Astrocyte (in vitro differentiated cells and primary cell): Measurements from ENCODE around the gene CKLF. TPM values are rescaled to one million over a fixed set of nuclear protein-coding genes. Genes with fewer than 3 reads are reported as not detected.

Experiments used
- DNase-seq: peaks from one replicate; pipeline ENCODE4 v3.0.0-alpha.2; 2010; ENCODE audit warnings: low read depth
- FAIRE-seq: peaks from 2 replicates; lab custom pipeline; 2011; peaks lifted over from hg19 to GRCh38; lab: Jason Lieb, UNC
- H2AFZ ChIP-seq: 2 replicates; pipeline ENCODE4 v1.6.0; 2012; ENCODE audit warnings: low read depth, low read length, inconsistent platforms
- H3K27ac ChIP-seq: 2 replicates; pipeline ENCODE4 v1.5.1; 2011; ENCODE audit warnings: low read depth, low read length, inconsistent platforms
- H3K27me3 ChIP-seq: 2 replicates; pipeline ENCODE4 v1.6.0; 2011; ENCODE audit warnings: low read length, inconsistent platforms; ENCODE audit not compliant: insufficient read depth
- H3K36me3 ChIP-seq: 2 replicates; pipeline ENCODE4 v1.5.1; 2011; ENCODE audit warnings: low read length, inconsistent platforms; ENCODE audit not compliant: insufficient read depth
- H3K4me1 ChIP-seq: 2 replicates; pipeline ENCODE4 v1.5.1; 2011; ENCODE audit warnings: low read length, inconsistent platforms; ENCODE audit not compliant: insufficient read depth
- H3K4me2 ChIP-seq: 2 replicates; pipeline ENCODE4 v1.6.0; 2012; ENCODE audit warnings: low read length, inconsistent platforms
- H3K4me3 ChIP-seq: 2 replicates; pipeline ENCODE4 v1.5.1; 2011; ENCODE audit warnings: low read depth, mild to moderate bottlenecking, low read length, inconsistent platforms; ENCODE audit not compliant: insufficient read depth
- H3K79me2 ChIP-seq: 2 replicates; pipeline ENCODE4 v1.6.0; 2012; ENCODE audit warnings: mild to moderate bottlenecking, low read length, inconsistent platforms; ENCODE audit not compliant: insufficient read depth
- H3K9ac ChIP-seq: 2 replicates; pipeline ENCODE4 v1.6.0; 2012; ENCODE audit warnings: mild to moderate bottlenecking, low read length, inconsistent platforms
- H3K9me3 ChIP-seq: 2 replicates; pipeline ENCODE4 v1.5.1; 2012; ENCODE audit warnings: low read depth, mild to moderate bottlenecking, low read length, inconsistent platforms; ENCODE audit not compliant: insufficient read depth
- H4K20me1 ChIP-seq: 2 replicates; pipeline ENCODE4 v1.6.0; 2012; ENCODE audit warnings: low read length, inconsistent platforms; ENCODE audit not compliant: insufficient read depth
- H3K27ac Mint-ChIP-seq: one replicate; pipeline ENCODE4 v1.8.0; 2021; ENCODE audit warnings: mild to moderate bottlenecking, mixed read lengths; ENCODE audit not compliant: unreplicated experiment
- H3K27me3 Mint-ChIP-seq: one replicate; pipeline ENCODE4 v1.8.0; 2021; ENCODE audit warnings: low read depth, mixed read lengths; ENCODE audit not compliant: unreplicated experiment
- H3K36me3 Mint-ChIP-seq: one replicate; pipeline ENCODE4 v1.8.0; 2021; ENCODE audit warnings: low read depth, mixed read lengths; ENCODE audit not compliant: unreplicated experiment
- H3K4me1 Mint-ChIP-seq: one replicate; pipeline ENCODE4 v1.8.0; 2021; ENCODE audit warnings: low read depth, mixed read lengths; ENCODE audit not compliant: unreplicated experiment
- H3K4me3 Mint-ChIP-seq: one replicate; pipeline ENCODE4 v1.8.0; 2021; ENCODE audit warnings: mild to moderate bottlenecking, moderate library complexity, mixed read lengths; ENCODE audit not compliant: unreplicated experiment
- H3K9me3 Mint-ChIP-seq: one replicate; pipeline ENCODE4 v1.8.0; 2021; ENCODE audit warnings: mild to moderate bottlenecking, mixed read lengths; ENCODE audit not compliant: unreplicated experiment
- EZH2 ChIP-seq: IDR thresholded peaks from 2 replicates; pipeline ENCODE4 v1.6.1; 2012; ENCODE audit warnings: mild to moderate bottlenecking, low read length, inconsistent platforms; ENCODE audit not compliant: insufficient read depth
- total RNA-seq: library from RNA; stranded (reverse); gene quantifications from 2 replicates; pipeline ENCODE4 v1.2.1, GENCODE V29; 2021
- TF ChIP-seq, protein P1 (sequence below): IDR thresholded peaks from 2 replicates; pipeline ENCODE4 v1.5.1; 2011; ENCODE audit warnings: low read depth, mild to moderate bottlenecking, inconsistent platforms, low read length, moderate library complexity; ENCODE audit not compliant: insufficient read depth

The CKLF gene
- total RNA-seq, 1 donor from 2014 or later: 24.5 TPM

DNA sequence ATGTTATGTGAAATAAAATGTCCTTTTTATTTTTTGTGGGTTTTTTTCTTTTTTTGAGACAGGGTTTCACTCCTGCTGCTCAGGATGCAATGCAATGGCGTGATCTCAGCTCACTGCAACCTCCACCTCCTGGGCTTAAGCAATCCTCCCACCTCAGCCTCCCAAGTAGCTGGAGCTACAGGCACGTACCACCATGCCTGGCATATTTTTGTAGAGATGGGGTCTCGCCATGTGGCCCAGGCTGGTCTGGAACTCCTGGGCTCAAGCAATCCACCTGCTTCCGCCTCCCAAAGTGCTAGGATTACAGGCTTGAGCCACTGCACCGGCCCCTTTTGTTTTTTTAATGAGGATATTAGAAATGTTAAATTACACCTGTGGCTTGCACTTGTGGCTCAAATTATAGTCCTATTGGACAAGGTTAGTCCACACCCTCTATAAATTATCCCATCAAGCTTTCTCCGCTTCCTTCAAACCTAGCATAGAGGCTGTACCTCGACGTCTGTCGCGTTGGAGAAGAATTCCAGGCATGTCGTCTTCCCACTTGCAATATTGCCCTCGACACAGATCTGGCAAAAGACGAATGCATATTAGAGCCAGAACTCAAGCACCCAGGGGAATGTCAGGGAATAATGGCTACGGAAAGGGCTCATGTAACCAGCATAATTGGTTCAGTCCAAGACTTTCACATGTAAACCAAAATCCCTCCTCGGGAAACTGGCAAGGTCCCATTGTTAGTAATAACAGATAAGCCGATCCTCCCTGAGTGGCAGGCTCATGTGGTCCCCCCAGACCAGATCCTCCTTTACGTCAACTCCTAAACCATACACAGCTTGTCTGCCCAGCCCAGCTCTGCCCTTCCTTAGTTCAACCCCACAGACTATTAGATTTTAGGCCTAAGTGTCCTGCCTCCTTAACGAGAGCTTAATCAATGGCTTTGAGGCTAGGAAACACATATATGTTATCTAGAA lies 10.7 kb upstream of the CKLF start:
- H4K20me1 ChIP-seq: no peaks in the 10 kb centered on the region
- H3K9me3 Mint-ChIP-seq: peaks cover 1% of the 10 kb centered on the region
- H3K4me1 Mint-ChIP-seq: peaks cover 11% of the 10 kb centered on the region
- DNase-seq (no peak), FAIRE-seq (no peak)
- H3K27ac Mint-ChIP-seq: no peak overlapping the region
- H3K4me1 ChIP-seq: peaks cover 5% of the 10 kb centered on the region
- no peak overlapping the region for H3K9ac ChIP-seq
- no peaks in the 10 kb centered on the region for H3K36me3 ChIP-seq
- no peak overlapping the region for H3K4me3 Mint-ChIP-seq
- peaks cover 7% of the 10 kb centered on the region for H3K27me3 Mint-ChIP-seq
- no peak for TF ChIP-seq EZH2
- TF ChIP-seq, protein P1, sequence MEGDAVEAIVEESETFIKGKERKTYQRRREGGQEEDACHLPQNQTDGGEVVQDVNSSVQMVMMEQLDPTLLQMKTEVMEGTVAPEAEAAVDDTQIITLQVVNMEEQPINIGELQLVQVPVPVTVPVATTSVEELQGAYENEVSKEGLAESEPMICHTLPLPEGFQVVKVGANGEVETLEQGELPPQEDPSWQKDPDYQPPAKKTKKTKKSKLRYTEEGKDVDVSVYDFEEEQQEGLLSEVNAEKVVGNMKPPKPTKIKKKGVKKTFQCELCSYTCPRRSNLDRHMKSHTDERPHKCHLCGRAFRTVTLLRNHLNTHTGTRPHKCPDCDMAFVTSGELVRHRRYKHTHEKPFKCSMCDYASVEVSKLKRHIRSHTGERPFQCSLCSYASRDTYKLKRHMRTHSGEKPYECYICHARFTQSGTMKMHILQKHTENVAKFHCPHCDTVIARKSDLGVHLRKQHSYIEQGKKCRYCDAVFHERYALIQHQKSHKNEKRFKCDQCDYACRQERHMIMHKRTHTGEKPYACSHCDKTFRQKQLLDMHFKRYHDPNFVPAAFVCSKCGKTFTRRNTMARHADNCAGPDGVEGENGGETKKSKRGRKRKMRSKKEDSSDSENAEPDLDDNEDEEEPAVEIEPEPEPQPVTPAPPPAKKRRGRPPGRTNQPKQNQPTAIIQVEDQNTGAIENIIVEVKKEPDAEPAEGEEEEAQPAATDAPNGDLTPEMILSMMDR: no peak
- peaks cover 22% of the 10 kb centered on the region for H3K36me3 Mint-ChIP-seq
- no peak overlapping the region for H3K27ac ChIP-seq
- H3K4me3 ChIP-seq: no peak overlapping the region
- H3K27me3 ChIP-seq: no peaks in the 10 kb centered on the region
- no peaks in the 10 kb centered on the region for H3K9me3 ChIP-seq
- no peak overlapping the region for H3K4me2 ChIP-seq
- H2AFZ ChIP-seq: no peak overlapping the region
- no peaks in the 10 kb centered on the region for H3K79me2 ChIP-seq

DNA sequence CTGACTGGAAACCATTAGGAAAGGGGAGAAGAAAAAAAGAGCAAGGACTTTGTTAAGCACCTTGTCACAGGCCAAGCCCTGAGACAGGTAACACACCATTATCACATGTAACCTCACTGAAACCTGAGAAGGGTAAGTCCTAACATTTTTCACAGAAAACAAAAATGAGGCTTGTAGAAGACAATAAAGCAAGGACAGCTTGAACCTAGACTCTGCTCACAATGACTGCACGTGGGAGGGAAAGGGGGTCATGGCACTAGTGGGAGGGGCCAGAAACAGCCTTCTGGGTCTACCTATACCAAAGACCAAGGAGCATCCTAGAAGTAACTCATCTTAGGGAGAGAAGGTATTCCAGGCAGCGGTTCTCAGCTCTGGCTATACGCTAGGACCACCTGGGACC lies 10.0 kb upstream of the CKLF start:
- Histone ChIP-seq H3K4me2 (no peak overlapping the region), H2AFZ (no peak overlapping the region), H3K27me3 (no peaks in the 10 kb centered on the region), H3K36me3 (no peaks in the 10 kb centered on the region), H3K79me2 (no peaks in the 10 kb centered on the region), H3K4me1 (peaks cover 5% of the 10 kb centered on the region), H4K20me1 (no peaks in the 10 kb centered on the region), H3K4me3 (no peak overlapping the region), H3K27ac (no peak overlapping the region), H3K9ac (no peak overlapping the region), H3K9me3 (no peaks in the 10 kb centered on the region)
- no peak for FAIRE-seq
- Mint-ChIP-seq H3K27me3 (peaks cover 4% of the 10 kb centered on the region), H3K4me1 (peaks cover 11% of the 10 kb centered on the region), H3K36me3 (peaks cover 17% of the 10 kb centered on the region), H3K27ac (no peak overlapping the region), H3K4me3 (no peak overlapping the region), H3K9me3 (peaks cover 1% of the 10 kb centered on the region)
- no peak for TF ChIP-seq EZH2
- TF ChIP-seq, protein P1: no peak
- no peak for DNase-seq

DNA sequence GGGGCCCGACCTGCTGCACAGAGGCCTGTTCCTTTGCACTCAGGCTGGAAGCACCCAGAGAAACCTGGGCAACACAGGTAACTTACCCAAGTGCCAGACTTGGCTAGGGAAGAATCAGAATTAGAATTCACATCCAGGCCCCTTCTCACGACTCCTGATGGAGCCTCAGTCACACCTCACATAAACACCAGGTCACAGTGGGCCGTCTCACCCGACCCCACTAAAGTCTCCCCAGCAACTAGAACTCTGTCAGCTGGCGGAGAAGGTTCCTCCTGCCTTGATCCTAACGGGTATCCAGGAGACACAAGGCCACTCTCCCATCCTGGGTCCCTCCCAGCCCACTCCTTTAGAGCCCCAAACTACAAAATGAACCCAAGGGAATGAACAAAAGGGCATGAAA lies 8.8 kb upstream of the CKLF start:
- Mint-ChIP-seq H3K27me3 (no peaks in the 10 kb centered on the region), H3K9me3 (peaks cover 1% of the 10 kb centered on the region), H3K27ac (no peak overlapping the region), H3K36me3 (peaks cover 13% of the 10 kb centered on the region), H3K4me1 (peaks cover 12% of the 10 kb centered on the region), H3K4me3 (no peak overlapping the region)
- Histone ChIP-seq H3K36me3 (no peaks in the 10 kb centered on the region), H3K4me2 (no peak overlapping the region), H3K9me3 (no peaks in the 10 kb centered on the region), H3K9ac (no peak overlapping the region), H2AFZ (no peak overlapping the region), H3K4me3 (no peak overlapping the region), H3K27me3 (no peaks in the 10 kb centered on the region), H4K20me1 (no peaks in the 10 kb centered on the region), H3K79me2 (no peaks in the 10 kb centered on the region), H3K4me1 (peaks cover 5% of the 10 kb centered on the region), H3K27ac (no peak overlapping the region)
- TF ChIP-seq, protein P1: no peak
- TF ChIP-seq EZH2: no peak
- DNase-seq (no peak), FAIRE-seq (no peak)
